Stimulated activated CD8-positive, alpha-beta memory T cell treated with anti-CD3 and anti-CD28 coated beads, Interleukin-2, amount 100 ng/mL, for 48 hours (primary cell): ENCODE measurements around the gene ADAMTS6.
"Not testable (repeated sequence)": the region's sequence is repeated elsewhere in the genome, so short reads cannot be mapped to it uniquely, and the experiment has no call there.

Experiments
- DNase-seq, 2 donors: peaks; one replicate each; pipeline ENCODE4 v3.0.0-alpha.2; 2020; ENCODE audit warnings: low read depth in 2 of 2

Gene ADAMTS6

DNA sequence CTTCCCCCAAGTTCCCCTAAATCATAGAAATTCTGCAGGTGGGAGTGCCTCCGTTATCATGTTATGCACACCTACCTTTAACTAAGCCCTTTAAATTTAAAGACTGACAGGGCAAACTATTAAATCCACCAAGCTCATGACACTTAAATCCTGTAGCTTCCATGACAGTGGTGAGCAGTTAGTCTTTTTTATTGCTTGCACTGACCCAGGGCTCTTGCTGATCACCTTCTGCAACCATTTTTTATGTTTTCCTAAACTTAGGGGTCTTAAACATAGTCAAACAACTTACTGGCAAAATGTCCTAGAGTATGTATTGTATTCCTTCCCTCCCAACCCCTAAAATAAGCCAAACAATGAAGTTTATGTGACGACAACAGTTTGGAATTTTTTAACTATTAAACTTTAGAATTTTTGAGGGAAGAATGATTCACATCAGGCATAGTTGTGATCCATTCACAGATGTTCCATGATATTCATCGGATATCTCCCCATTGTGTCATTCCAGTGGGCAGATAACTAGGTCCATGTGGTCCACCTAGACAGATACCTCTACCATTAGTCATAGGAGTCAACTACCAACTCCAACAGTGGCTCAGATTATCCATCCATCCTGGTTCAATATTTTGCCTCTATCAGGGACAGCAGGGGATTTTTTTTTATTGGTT is 283.1 kb downstream of the ADAMTS6 start:
- no peak for DNase-seq

DNA sequence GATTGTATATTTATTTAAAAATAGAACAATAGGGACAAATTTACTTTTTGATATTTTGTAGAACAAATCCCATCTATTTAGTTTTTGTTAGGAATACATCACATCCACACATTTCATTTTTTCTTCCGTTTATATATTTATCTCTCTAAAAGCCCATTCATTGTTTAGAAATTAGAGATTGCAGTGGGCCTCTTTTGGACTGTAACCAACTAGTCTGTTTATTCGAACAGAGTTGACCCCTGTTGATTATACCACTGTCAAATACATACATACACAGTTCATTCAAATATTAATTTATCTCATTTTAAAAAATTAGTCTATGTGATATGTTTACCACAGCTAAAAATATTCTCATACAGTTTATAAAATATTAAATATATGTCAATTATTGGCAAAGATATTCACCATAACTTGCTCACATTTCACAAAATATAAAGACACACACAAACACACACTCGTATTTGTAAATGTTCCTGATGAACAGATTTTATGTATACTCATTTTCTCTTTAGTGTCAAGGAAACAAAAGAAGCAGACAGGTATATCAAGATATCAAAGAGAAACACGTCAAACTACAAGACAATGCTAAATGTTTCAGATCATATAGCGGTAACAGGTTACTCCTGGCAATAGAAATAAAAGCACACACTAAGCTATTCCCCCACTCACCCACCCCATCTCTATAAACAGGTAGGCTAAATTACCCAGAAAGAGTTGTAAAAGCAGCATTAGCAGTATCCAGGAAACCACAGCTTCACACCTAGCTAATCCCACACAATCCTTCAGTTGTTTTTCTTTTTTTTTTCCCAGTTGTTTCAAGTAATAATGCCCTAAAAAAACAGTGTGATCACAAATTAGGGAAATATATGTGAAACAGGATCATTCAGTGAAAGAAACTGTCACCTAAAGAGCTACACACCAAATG is 283.9 kb downstream of the ADAMTS6 start:
- no peak for DNase-seq

DNA sequence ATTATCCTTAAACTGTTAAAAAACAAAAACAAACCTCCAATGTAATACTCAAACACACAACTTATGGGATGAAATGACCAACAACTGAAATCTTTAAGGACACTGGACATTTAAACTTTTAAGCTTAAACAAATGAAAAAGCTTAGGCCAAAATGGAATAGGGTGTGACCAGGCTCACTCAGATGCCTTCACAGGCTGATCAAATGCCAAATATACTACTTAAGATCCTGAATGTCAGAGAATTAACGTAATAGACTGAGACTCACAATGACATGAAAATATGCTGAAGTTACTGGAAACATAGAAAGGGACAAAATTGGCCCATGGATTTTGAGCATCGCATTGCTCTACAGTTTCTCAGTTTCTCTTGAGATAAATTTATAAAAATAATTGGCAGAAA is 286.8 kb downstream of the ADAMTS6 start:
- DNase-seq = no peak

- no peak for DNase-seq
These were observed 289.4 kb downstream of the ADAMTS6 start for GRCh38 chr5:65192331-65192730.

DNA sequence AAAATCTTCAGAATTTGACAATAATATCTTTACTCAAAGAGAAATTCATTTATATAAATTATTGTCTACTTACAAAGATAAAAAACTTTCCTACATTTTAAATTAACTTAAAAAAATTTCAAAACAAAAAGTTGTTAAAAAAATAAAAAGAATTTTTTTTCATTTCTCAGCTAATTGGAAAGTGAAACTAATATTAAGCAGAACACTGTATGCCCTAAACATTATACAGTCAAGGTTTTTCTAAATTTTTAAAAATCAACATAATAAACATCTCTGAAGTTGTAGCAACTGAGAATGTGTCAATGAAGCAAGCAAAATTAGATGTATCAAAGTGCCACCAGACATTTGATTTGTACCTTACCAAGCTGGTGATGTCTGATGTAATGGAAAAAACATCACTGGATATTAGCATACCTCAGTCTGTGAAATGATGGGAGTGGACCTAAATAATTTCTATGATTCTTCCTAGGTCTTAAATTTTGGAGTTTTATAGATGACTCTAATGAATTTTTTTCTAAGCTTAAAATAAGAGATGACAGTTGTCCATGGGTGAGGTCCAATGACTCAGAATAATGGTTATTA is 290.1 kb downstream of the ADAMTS6 start:
- DNase-seq = no peak

GRCh38 chr5:65190328-65191053 is 291.2 kb downstream of the ADAMTS6 start:
- no peak for DNase-seq

DNA sequence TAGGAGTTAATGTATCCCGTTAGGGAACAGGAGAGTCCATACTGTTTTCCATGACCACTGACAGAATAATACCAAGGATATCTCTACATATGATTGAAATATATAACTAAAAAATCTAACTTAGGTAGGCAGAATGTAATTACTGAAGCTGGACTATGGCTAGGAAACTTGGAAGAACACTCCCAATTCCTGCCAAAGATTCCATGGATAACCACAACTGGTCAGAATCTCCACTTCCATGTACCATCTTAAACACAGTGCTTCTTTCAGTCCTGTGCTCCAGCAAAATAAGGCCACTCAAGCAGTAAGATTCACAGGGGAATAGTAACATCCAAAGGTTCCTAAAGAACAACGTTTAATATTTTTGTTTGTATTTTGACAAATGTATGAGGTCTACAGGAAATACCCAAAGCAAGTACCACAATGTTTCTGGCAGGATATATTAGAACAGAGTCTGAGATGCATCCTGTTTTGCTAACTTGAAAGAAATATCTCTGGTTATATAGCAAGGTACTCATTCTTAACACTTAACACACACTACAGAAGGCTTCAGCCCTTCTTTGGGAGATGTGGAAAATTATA is 295.0 kb downstream of the ADAMTS6 start:
- DNase-seq = no peak

- no peak for DNase-seq
These were observed 296.3 kb downstream of the ADAMTS6 start for GRCh38 chr5:65185468-65185867.

DNA sequence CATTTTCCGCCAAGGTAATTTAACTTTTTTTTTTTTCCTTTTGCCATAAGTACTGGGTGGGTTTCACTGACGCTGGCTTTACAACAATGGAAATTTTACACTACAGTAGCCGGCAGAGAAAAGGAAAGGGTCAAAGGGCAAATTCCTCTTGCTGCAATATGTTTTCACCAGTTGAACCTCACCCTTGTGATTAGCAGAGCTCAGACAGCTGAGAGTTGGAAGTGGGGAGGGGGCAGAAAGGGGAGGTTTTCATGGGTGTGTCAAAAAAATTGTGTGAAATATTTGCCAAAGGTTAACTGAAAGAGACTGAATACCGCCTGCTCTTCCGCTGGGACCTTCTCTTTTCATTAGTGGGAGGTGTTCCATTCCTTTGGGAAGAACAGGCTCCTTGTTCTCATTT is 296.9 kb downstream of the ADAMTS6 start:
- DNase-seq = no peak

- not testable (repeated sequence) for DNase-seq
These were observed 307.5 kb downstream of the ADAMTS6 start for GRCh38 chr5:65174231-65174630.

- DNase-seq = no peak
These were observed 308.6 kb downstream of the ADAMTS6 start for GRCh38 chr5:65173130-65173525.

DNA sequence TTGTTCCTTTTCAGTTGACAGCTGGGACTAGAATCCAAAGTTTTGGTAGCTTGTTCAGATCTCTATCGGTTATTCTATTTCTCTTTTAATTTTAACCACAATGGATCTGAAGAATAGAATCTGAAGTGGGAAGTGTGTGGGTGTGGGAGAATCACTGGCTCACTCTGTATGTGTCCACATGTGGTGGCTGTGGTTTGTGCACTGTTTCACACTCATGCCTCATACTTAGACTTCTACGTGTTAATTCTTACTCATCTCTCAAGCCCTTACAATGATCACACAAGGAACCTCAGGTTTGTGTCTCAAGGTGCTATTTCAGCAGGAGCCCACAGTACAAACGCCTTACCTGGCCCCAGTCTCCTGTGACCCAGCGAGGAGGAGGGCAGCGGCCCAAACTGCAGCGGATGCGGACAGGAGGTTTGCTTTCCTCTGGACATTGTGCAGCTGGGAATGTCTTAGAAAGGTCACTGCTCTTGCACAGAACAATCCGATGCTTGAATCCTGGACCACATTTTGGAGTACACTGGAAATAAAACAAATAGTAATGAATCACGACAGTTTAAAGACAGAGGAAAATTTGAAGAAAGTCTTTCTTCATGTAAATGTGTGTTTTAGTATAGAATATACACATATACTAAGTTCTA is 309.1 kb downstream of the ADAMTS6 start:
- DNase-seq = peak; percentile 37 to 57

GRCh38 chr5:65171645-65172044 is 310.1 kb downstream of the ADAMTS6 start:
- DNase-seq = no peak

- no peak for DNase-seq
These were observed 318.0 kb downstream of the ADAMTS6 start for GRCh38 chr5:65163698-65164097.

DNA sequence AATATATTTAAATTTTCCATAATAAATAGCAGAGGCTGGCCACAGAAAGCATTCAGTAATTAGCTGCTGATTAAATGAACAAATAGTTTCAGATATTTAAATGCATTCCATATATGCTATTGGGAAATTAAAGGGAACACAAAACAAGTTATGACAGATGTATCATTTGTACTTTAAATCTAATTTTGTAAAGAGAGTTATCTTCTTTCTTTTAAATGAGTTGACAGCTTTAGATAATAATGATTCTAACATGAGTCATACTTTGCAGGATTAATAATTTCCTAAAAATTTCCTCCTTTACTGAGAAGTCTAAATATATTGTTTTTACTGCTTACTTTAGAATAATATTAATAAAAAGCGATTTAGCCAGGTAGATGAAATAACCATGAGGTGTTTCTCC is 320.1 kb downstream of the ADAMTS6 start:
- no peak for DNase-seq

DNA sequence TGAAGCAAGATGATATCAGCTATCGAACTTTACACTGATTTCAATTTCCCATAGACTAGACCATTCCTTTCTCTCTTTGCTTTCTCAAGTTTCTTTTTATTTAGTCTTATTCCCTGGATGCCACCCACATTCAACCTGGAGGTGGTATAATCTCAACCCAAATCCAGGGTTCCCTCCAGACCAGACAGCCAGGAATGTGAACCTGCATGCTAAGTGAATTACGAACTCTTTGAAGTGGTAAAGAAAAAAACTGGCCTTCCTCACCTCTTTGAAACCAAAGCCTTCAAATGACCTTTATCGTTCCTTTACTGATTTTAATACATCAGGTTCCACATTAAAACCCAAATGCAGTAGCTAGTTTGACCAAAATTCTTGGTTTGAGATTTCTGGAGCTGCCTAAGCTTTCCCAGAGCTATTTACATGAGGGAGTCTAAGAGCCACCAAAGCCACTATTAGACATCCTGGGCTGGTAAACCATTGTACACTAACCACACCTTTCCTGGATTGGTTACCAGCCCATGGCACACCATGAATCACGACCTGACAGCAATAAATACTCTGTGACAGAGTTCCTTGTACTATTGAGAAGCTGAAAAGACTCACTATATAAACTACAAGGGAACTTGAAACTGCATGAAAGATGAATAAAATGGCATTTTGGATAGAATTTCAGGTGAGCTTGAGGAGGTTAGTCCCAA is 323.7 kb downstream of the ADAMTS6 start:
- no peak for DNase-seq

GRCh38 chr5:65156933-65157332 is 324.8 kb downstream of the ADAMTS6 start:
- DNase-seq = no peak

GRCh38 chr5:65152131-65152530 is 329.6 kb downstream of the ADAMTS6 start:
- DNase-seq = no peak

DNA sequence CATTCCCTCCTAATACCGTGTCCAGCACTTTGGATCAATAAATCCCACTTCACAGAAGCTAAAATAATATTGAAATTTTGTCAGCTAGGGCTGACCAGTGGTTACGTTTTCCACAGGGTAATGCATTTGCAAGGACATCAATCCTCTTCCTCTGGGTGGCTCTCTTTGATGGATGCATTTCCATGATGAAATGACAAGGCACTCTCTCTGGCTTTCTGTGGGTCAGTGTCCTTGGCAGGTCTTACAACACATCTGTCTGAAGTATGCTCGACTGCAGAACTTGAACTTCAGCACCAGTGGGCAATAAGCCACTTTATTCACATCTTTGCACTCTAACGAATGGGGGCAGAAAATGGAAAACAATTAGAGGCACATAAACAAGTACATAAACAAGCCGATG is 330.1 kb downstream of the ADAMTS6 start:
- DNase-seq = no peak

DNA sequence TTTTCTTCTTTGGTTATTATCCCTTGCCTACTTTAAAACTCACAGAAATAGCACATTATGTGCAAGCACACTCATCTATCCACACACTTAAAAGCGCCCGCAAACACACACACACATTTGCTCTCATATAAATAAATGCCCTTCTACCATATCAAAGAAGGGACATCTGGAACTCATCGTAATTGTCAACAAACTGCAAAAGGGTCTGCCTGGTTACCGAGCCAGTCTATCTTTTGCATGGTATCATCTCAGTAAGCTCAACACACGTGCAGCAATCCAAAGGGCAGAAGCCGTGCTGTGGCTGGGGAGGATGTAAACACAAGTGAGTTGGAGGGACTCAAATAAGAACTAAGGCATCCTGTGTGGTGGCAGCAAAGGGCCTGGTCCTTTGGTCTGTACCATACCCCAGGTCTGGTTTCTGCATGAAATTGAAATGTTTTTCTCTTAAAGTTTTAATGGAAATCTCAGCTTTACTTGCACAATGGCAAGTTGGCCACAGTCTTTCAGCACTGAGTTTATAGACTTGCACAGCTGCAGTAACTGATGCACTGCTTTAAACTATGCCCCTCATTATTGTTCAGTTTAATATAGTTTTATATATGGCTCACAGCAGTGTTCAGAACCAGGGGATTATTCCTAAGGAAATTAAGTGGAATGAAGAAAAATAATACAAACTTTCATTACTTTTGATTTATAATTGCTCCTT is 331.0 kb downstream of the ADAMTS6 start:
- no peak for DNase-seq
